ENCODE measurements around the gene MSH3. TPM values are rescaled to one million over a fixed set of nuclear protein-coding genes. Genes with fewer than 3 reads are reported as not detected.

The MSH3 gene
- polyA plus RNA-seq, 1 donor (not counting 4 experiments of a cell fraction or from before 2014, with no cell fraction given): 11.1 TPM

- H3K9me3 ChIP-seq (ENCODE audit: control insufficient read depth, low read depth, low read length): no peaks in the 10 kb centered on the region
- peaks cover 3% of the 10 kb centered on the region for H3K4me1 ChIP-seq (ENCODE audit: control insufficient read depth, extremely low read depth, insufficient read depth, low read length)
- H3K79me2 ChIP-seq (ENCODE audit: control insufficient read depth, insufficient read depth, low read length): no peaks in the 10 kb centered on the region
- no peak overlapping the region for H3K9ac ChIP-seq (ENCODE audit: control insufficient read depth, extremely low read depth, insufficient read depth, low read length)
- no peaks in the 10 kb centered on the region for H3K36me3 ChIP-seq (ENCODE audit: control insufficient read depth in 2 of 2, extremely low read depth in 1 of 2, insufficient read depth in 2 of 2, low read length in 2 of 2)
- H3K4me3 ChIP-seq (ENCODE audit: control insufficient read depth in 2 of 3, extremely low read depth in 1 of 3, insufficient read depth in 2 of 3, low read depth in 1 of 3, low read length in 3 of 3): no peak overlapping the region
- H4K20me1 ChIP-seq (ENCODE audit: control insufficient read depth, extremely low read depth, insufficient read depth, low read length): no peaks in the 10 kb centered on the region
- no peak overlapping the region for H2AFZ ChIP-seq (ENCODE audit: control insufficient read depth, low read length)
- TF ChIP-seq CTCF (optimal IDR thresholded peaks at IDR 0.05 in 1 of 3, IDR thresholded peaks at IDR 0.05 in 1 of 3, conservative IDR thresholded peaks at IDR 0.05 in 1 of 3; ENCODE audit: extremely low read depth in 1 of 3, insufficient read depth in 2 of 3, low read length in 3 of 3) (no peak), EZH2 (IDR thresholded peaks at IDR 0.05; ENCODE audit: low read length) (no peak)
- no peaks in the 10 kb centered on the region for H3K9me1 ChIP-seq (ENCODE audit: control insufficient read depth, extremely low read depth, insufficient read depth, low read length)
- FAIRE-seq: no peak
- H3K27me3 ChIP-seq (ENCODE audit: control insufficient read depth, extremely low read depth, insufficient read depth, low read length): no peaks in the 10 kb centered on the region
- dilution Hi-C loops (cut with MboI; ENCODE audit: extremely low pct_ligation_motif_present, low sequenced_read_pairs): no loop called here
- H3K27ac ChIP-seq (ENCODE audit: control insufficient read depth, insufficient read depth, low read length): no peak overlapping the region
- H3K4me2 ChIP-seq (ENCODE audit: control insufficient read depth, extremely low read depth, insufficient read depth, low read depth, low read length): no peak overlapping the region
- DNase-seq (ENCODE audit: low read depth, low spot score): no peak
Observed at GRCh38 chr5:80756292-80756691, 101.8 kb downstream of the MSH3 start.

GRCh38 chr5:80757290-80757689 lies 102.8 kb downstream of the MSH3 start:
- Histone ChIP-seq H2AFZ (ENCODE audit: control insufficient read depth, low read length) (no peak overlapping the region), H3K36me3 (ENCODE audit: control insufficient read depth in 2 of 2, extremely low read depth in 1 of 2, insufficient read depth in 2 of 2, low read length in 2 of 2) (no peaks in the 10 kb centered on the region), H3K4me3 (ENCODE audit: control insufficient read depth in 2 of 3, extremely low read depth in 1 of 3, insufficient read depth in 2 of 3, low read depth in 1 of 3, low read length in 3 of 3) (no peak overlapping the region), H3K4me1 (ENCODE audit: control insufficient read depth, extremely low read depth, insufficient read depth, low read length) (peaks cover 3% of the 10 kb centered on the region), H3K27ac (ENCODE audit: control insufficient read depth, insufficient read depth, low read length) (no peak overlapping the region), H4K20me1 (ENCODE audit: control insufficient read depth, extremely low read depth, insufficient read depth, low read length) (no peaks in the 10 kb centered on the region), H3K9me3 (ENCODE audit: control insufficient read depth, low read depth, low read length) (no peaks in the 10 kb centered on the region), H3K4me2 (ENCODE audit: control insufficient read depth, extremely low read depth, insufficient read depth, low read depth, low read length) (no peak overlapping the region), H3K79me2 (ENCODE audit: control insufficient read depth, insufficient read depth, low read length) (no peaks in the 10 kb centered on the region), H3K9me1 (ENCODE audit: control insufficient read depth, extremely low read depth, insufficient read depth, low read length) (no peaks in the 10 kb centered on the region), H3K9ac (ENCODE audit: control insufficient read depth, extremely low read depth, insufficient read depth, low read length) (no peak overlapping the region), H3K27me3 (ENCODE audit: control insufficient read depth, extremely low read depth, insufficient read depth, low read length) (no peaks in the 10 kb centered on the region)
- DNase-seq (ENCODE audit: low read depth, low spot score): no peak
- dilution Hi-C loops (cut with MboI; ENCODE audit: extremely low pct_ligation_motif_present, low sequenced_read_pairs): no loop called here
- no peak for FAIRE-seq
- no peak for TF ChIP-seq CTCF (optimal IDR thresholded peaks at IDR 0.05 in 1 of 3, IDR thresholded peaks at IDR 0.05 in 1 of 3, conservative IDR thresholded peaks at IDR 0.05 in 1 of 3; ENCODE audit: extremely low read depth in 1 of 3, insufficient read depth in 2 of 3, low read length in 3 of 3)
- no peak for TF ChIP-seq EZH2 (IDR thresholded peaks at IDR 0.05; ENCODE audit: low read length)

Measured in keratinocyte (primary cell).